PC-3 (cell line): ENCODE data around the gene UPK3A. TPM values are rescaled to one million over a fixed set of nuclear protein-coding genes. Genes with fewer than 3 reads are reported as not detected.

ENCODE experiments used
- ATAC-seq: fragments of 200-7000 bp; cut with Tn5 transposase; 2 replicates; pipeline ENCODE4 v1.9.1; 2020; ENCODE audit warnings: mild to moderate bottlenecking, moderate library complexity
- BruUV-seq: library from RNA; stranded (reverse); fragments of 400-500 nt; replicated peaks from 2 replicates; lab custom pipeline; 2021; lab: Mats Ljungman, UMichigan
- CTCF ChIA-PET: fragments of 300-600 bp; sonication (Branson Sonifier 250); formaldehyde crosslinking; loops from one replicate; lab custom pipeline; 2022; ENCODE audit warnings: antibody characterized with exemption; lab: Charles Lee
- POLR2A ChIA-PET: fragments of 300-600 bp; sonication (Branson Sonifier 250); formaldehyde crosslinking; loops from one replicate; lab custom pipeline; 2022; ENCODE audit warnings: antibody characterized with exemption; ENCODE audit not compliant: unreplicated experiment; lab: Charles Lee
- DNase-seq: peaks from one replicate; pipeline ENCODE4 v3.0.0-alpha.2; 2015
- H2AFZ ChIP-seq: fragments of 300-600 bp; sonication (generic); 2 replicates; pipeline ENCODE4 v1.6.0; 2016; ENCODE audit warnings: antibody characterized with exemption, low read length
- H3F3A ChIP-seq: fragments of 300-600 bp; sonication (generic); one replicate; pipeline ENCODE4 v1.6.0; 2017; ENCODE audit warnings: antibody characterized with exemption, low read length, control low read depth, mild to moderate bottlenecking; ENCODE audit not compliant: unreplicated experiment
- H3K27ac ChIP-seq: fragments of 300-600 bp; sonication (generic); 2 replicates; pipeline ENCODE4 v1.5.1; 2016; ENCODE audit warnings: mild to moderate bottlenecking, low read length
- H3K27me3 ChIP-seq: fragments of 300-600 bp; sonication (generic); 2 replicates; pipeline ENCODE4 v1.6.1; 2016; ENCODE audit warnings: low read length, mixed read lengths
- H3K36me3 ChIP-seq: fragments of 300-600 bp; sonication (generic); 2 replicates; pipeline ENCODE4 v1.6.1; 2016; ENCODE audit warnings: low read depth, mixed run types, low read length, mixed read lengths
- H3K4me1 ChIP-seq: fragments of 300-600 bp; sonication (generic); 2 replicates; pipeline ENCODE4 v1.5.1; 2016; ENCODE audit warnings: low read length; ENCODE audit not compliant: insufficient read depth
- H3K4me2 ChIP-seq: fragments of 300-600 bp; sonication (generic); 2 replicates; pipeline ENCODE4 v1.6.0; 2016; ENCODE audit warnings: low read length
- H3K4me3 ChIP-seq: fragments of 300-600 bp; sonication (generic); 2 replicates; pipeline ENCODE4 v1.5.1; 2016; ENCODE audit warnings: mild to moderate bottlenecking, low read length, mixed read lengths
- H3K79me2 ChIP-seq: fragments of 300-600 bp; sonication (generic); 2 replicates; pipeline ENCODE4 v1.6.1; 2017; ENCODE audit warnings: low read length, mixed read lengths
- H3K9ac ChIP-seq: fragments of 300-600 bp; sonication (generic); 2 replicates; pipeline ENCODE4 v1.6.0; 2016; ENCODE audit warnings: mild to moderate bottlenecking, low read length
- H3K9me2 ChIP-seq: fragments of 300-600 bp; sonication (generic); replicated peaks from 2 replicates; pipeline ENCODE4 v1.6.1; 2016; ENCODE audit warnings: mixed run types, low read length, mixed read lengths
- H3K9me3 ChIP-seq: fragments of 300-600 bp; sonication (generic); 2 replicates; pipeline ENCODE4 v1.6.1; 2016; ENCODE audit warnings: low read length, mixed read lengths
- H4K20me1 ChIP-seq: fragments of 300-600 bp; sonication (generic); 2 replicates; pipeline ENCODE4 v1.6.1; 2016; ENCODE audit warnings: low read length, mixed read lengths
- EZH2 ChIP-seq: fragments of 300-600 bp; sonication (generic); IDR thresholded peaks from one replicate; pipeline ENCODE4 v1.6.1; 2017; ENCODE audit warnings: antibody characterized with exemption, mild to moderate bottlenecking, low read length; ENCODE audit not compliant: unreplicated experiment
- EZH2phosphoT487 ChIP-seq: fragments of 300-600 bp; sonication (generic); IDR thresholded peaks from 2 replicates; pipeline ENCODE4 v1.6.1; 2018; ENCODE audit warnings: mild to moderate bottlenecking, antibody characterized with exemption, low read length, borderline replicate concordance
- intact Hi-C: fragments of 100-400 bp; cut with micrococcal nuclease; formaldehyde crosslinking; loops from 2 replicates; pipeline ENCODE4 v1.9.0; 2023
- total RNA-seq: library from RNA; depleted of rRNA; stranded (reverse); fragments of >200 nt; gene quantifications from 2 replicates; pipeline ENCODE4 v1.2.3, GENCODE V29; 2014
- TF ChIP-seq, protein P1 (sequence below): fragments of 300-600 bp; sonication (generic); conservative IDR thresholded peaks from 2 replicates; pipeline ENCODE4 v1.5.1; 2017; ENCODE audit warnings: antibody characterized with exemption, low read depth, mild to moderate bottlenecking, low read length

UPK3A gene
- total RNA-seq, 1 experiment from 2014 or later, result 1.1 TPM

DNA sequence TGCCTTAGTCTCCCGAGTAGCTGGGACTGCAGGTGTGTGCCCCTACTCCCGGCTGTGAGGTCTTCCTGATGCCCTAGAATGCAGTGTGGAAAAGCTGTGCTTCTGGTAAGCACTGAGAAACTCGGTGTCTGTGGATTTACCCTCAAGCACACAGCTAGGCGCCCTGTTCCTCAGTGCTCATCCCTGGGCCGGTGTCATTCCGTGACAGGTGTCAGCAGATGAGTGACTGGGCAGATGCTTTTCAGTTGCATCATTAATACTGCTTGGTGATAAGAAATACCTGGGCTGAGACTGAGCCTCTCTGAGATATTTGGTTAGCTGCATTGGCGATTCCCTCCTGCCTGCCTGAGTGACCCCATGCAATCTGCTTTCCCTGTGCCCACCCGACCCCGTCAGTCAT is 46.7 kb downstream of the UPK3A start:
- Histone ChIP-seq H3K9ac (no peak overlapping the region), H3K36me3 (no peaks in the 10 kb centered on the region; the same call in 1 of the 2 replicates), H3K4me2 (no peak overlapping the region), H3F3A (no peaks in the 10 kb centered on the region), H3K9me2 (no peaks in the 10 kb centered on the region), H3K9me3 (no peaks in the 10 kb centered on the region), H4K20me1 (no peaks in the 10 kb centered on the region), H3K79me2 (no peaks in the 10 kb centered on the region), H3K27me3 (no peaks in the 10 kb centered on the region), H3K4me1 (no peaks in the 10 kb centered on the region), H3K4me3 (no peak overlapping the region), H3K27ac (no peak overlapping the region), H2AFZ (no peak overlapping the region)
- no peak for ATAC-seq
- ChIA-PET CTCF (no interaction called here), POLR2A (no interaction called here)
- no TSS peak for BruUV-seq
- no peak for DNase-seq
- intact Hi-C loops, result no loop called here
- TF ChIP-seq, protein P1, sequence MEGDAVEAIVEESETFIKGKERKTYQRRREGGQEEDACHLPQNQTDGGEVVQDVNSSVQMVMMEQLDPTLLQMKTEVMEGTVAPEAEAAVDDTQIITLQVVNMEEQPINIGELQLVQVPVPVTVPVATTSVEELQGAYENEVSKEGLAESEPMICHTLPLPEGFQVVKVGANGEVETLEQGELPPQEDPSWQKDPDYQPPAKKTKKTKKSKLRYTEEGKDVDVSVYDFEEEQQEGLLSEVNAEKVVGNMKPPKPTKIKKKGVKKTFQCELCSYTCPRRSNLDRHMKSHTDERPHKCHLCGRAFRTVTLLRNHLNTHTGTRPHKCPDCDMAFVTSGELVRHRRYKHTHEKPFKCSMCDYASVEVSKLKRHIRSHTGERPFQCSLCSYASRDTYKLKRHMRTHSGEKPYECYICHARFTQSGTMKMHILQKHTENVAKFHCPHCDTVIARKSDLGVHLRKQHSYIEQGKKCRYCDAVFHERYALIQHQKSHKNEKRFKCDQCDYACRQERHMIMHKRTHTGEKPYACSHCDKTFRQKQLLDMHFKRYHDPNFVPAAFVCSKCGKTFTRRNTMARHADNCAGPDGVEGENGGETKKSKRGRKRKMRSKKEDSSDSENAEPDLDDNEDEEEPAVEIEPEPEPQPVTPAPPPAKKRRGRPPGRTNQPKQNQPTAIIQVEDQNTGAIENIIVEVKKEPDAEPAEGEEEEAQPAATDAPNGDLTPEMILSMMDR, result no peak
- TF ChIP-seq EZH2phosphoT487, result no peak
- no peak for TF ChIP-seq EZH2

DNA sequence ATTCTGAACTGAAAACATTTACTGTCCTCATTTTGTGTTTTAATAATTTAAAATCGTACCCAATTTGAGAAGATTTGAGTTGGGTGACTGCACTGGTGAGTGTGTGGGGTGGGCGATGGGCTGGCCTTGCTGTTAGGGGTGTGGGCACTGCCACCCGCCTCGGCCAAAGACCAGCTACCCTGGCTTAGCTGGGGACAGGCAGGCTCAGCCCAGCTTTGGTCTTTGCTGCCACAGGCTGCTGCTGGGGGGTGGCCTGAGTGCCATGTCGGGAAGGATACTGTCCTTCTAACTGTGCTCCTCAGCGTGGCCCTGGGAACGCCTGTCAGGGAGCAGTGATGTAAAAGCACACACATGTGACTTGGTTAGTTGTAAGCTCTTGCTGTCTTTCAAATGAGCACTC is 47.3 kb downstream of the UPK3A start:
- DNase-seq (no peak), ATAC-seq (no peak)
- ChIA-PET POLR2A (no interaction called here), CTCF (no interaction called here)
- Histone ChIP-seq H3K27ac (no peak overlapping the region), H2AFZ (no peak overlapping the region), H3K36me3 (no peaks in the 10 kb centered on the region; the same call in 1 of the 2 replicates), H3K9me2 (no peaks in the 10 kb centered on the region), H3K4me2 (no peak overlapping the region), H3K9me3 (no peaks in the 10 kb centered on the region), H3K4me3 (no peak overlapping the region), H3K27me3 (no peaks in the 10 kb centered on the region), H3K9ac (no peak overlapping the region), H3K4me1 (no peaks in the 10 kb centered on the region), H3K79me2 (no peaks in the 10 kb centered on the region), H4K20me1 (no peaks in the 10 kb centered on the region), H3F3A (no peaks in the 10 kb centered on the region)
- no TSS peak for BruUV-seq
- intact Hi-C loops, result no loop called here
- TF ChIP-seq, protein P1, result no peak
- TF ChIP-seq EZH2 (no peak), EZH2phosphoT487 (no peak)

DNA sequence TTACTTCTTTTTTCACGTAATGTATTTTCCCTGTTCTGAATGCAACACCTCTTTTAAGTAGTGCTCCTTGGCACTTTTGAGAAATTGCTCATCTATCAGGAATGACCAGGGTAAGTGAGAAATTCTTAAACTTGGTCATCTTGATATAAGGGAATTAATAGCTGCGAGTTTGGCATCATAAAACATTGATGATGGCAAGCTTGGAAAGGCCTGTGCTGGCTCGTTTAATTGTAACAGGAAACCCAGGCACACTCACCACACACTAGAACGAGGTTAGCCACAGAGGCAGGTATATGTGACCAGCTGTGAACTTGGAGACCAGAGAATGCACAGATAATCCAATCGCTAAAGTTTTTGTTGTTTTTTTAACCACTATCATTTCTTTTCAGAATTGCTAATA is 49.3 kb downstream of the UPK3A start:
- Histone ChIP-seq H3K9me2 (no peaks in the 10 kb centered on the region), H3K9ac (no peak overlapping the region), H3K9me3 (no peaks in the 10 kb centered on the region), H3K4me1 (no peaks in the 10 kb centered on the region), H3K79me2 (no peaks in the 10 kb centered on the region), H3F3A (no peaks in the 10 kb centered on the region), H2AFZ (no peak overlapping the region), H3K27ac (no peak overlapping the region), H4K20me1 (no peaks in the 10 kb centered on the region), H3K4me2 (no peak overlapping the region), H3K4me3 (no peak overlapping the region), H3K36me3 (no peaks in the 10 kb centered on the region; the same call in 1 of the 2 replicates), H3K27me3 (no peaks in the 10 kb centered on the region)
- intact Hi-C loops, result no loop called here
- POLR2A ChIA-PET, result no interaction called here
- DNase-seq (no peak), ATAC-seq (no peak)
- CTCF ChIA-PET, result interaction anchor here (0.6 kb wide), 1 partner anchor 13 kb away, joined by 3 read pairs; no protein-coding TSS in a partner anchor
- TF ChIP-seq, protein P1, result no peak
- no peak for TF ChIP-seq EZH2
- no peak for TF ChIP-seq EZH2phosphoT487
- BruUV-seq, result no TSS peak
